ENCODE measurements around the gene TNRC6B. TPM values are rescaled to one million over a fixed set of nuclear protein-coding genes. Genes with fewer than 3 reads are reported as not detected.

The TNRC6B gene
- total RNA-seq, 1 donor from 2014 or later: 51.2 TPM

- H3K27me3 Mint-ChIP-seq (ENCODE audit: low read depth, unreplicated experiment): no peaks in the 10 kb centered on the region
- H3K36me3 ChIP-seq (ENCODE audit: insufficient read depth, low read length): no peaks in the 10 kb centered on the region
- H3K4me1 ChIP-seq (ENCODE audit: insufficient read depth, low read length): peaks cover 36% of the 10 kb centered on the region
- no peak overlapping the region for H2AFZ ChIP-seq (ENCODE audit: low read depth, low read length)
- no peaks in the 10 kb centered on the region for H3K9me3 Mint-ChIP-seq (ENCODE audit: unreplicated experiment)
- peak overlapping the region; percentile 97 for H3K4me3 Mint-ChIP-seq (ENCODE audit: unreplicated experiment)
- H3K4me2 ChIP-seq (ENCODE audit: low read length): peak overlapping the region; percentile 96
- no peaks in the 10 kb centered on the region for H3K9me3 ChIP-seq (ENCODE audit: insufficient read depth, low read depth, low read length)
- no peak for FAIRE-seq
- H3K79me2 ChIP-seq (ENCODE audit: insufficient read depth, low read length): peaks cover 58% of the 10 kb centered on the region
- H3K27ac ChIP-seq (ENCODE audit: low read depth, low read length): peak overlapping the region; percentile 78
- H3K27me3 ChIP-seq (ENCODE audit: insufficient read depth, low read length): no peaks in the 10 kb centered on the region
- peak overlapping the region; percentile 96 for H3K4me3 ChIP-seq (ENCODE audit: insufficient read depth, low read depth, low read length)
- H3K4me1 Mint-ChIP-seq (ENCODE audit: low read depth, unreplicated experiment): peaks cover 42% of the 10 kb centered on the region
- no peaks in the 10 kb centered on the region for H3K36me3 Mint-ChIP-seq (ENCODE audit: low read depth, unreplicated experiment)
- H3K9ac ChIP-seq (ENCODE audit: low read length): peak overlapping the region; percentile 97
- peak; percentile 71 for DNase-seq (ENCODE audit: low read depth)
- TF ChIP-seq EZH2 (IDR thresholded peaks at IDR 0.05; ENCODE audit: insufficient read depth, low read length) (no peak), CTCF (IDR thresholded peaks at IDR 0.05; ENCODE audit: insufficient read depth, low read depth, low read length) (no peak)
- peaks cover 39% of the 10 kb centered on the region for H4K20me1 ChIP-seq (ENCODE audit: insufficient read depth, low read length)
- peak overlapping the region; percentile 99 for H3K27ac Mint-ChIP-seq (ENCODE audit: unreplicated experiment)
These were observed 988 bp downstream of the TNRC6B start for GRCh38 chr22:40178417-40179409.

- Histone ChIP-seq H3K4me3 (ENCODE audit: insufficient read depth, low read depth, low read length) (peak overlapping the region; percentile 96), H3K4me1 (ENCODE audit: insufficient read depth, low read length) (peaks cover 43% of the 10 kb centered on the region), H3K9ac (ENCODE audit: low read length) (peak overlapping the region; percentile 97), H4K20me1 (ENCODE audit: insufficient read depth, low read length) (peaks cover 47% of the 10 kb centered on the region), H3K9me3 (ENCODE audit: insufficient read depth, low read depth, low read length) (no peaks in the 10 kb centered on the region), H3K4me2 (ENCODE audit: low read length) (peak overlapping the region; percentile 96), H3K27ac (ENCODE audit: low read depth, low read length) (peak overlapping the region; percentile 78), H3K36me3 (ENCODE audit: insufficient read depth, low read length) (no peaks in the 10 kb centered on the region), H2AFZ (ENCODE audit: low read depth, low read length) (no peak overlapping the region), H3K79me2 (ENCODE audit: insufficient read depth, low read length) (peaks cover 66% of the 10 kb centered on the region), H3K27me3 (ENCODE audit: insufficient read depth, low read length) (no peaks in the 10 kb centered on the region)
- H3K4me3 Mint-ChIP-seq (ENCODE audit: unreplicated experiment): peak overlapping the region; percentile 97
- H3K27ac Mint-ChIP-seq (ENCODE audit: unreplicated experiment): peak overlapping the region; percentile 99
- H3K4me1 Mint-ChIP-seq (ENCODE audit: low read depth, unreplicated experiment): peaks cover 50% of the 10 kb centered on the region
- no peak for DNase-seq (ENCODE audit: low read depth)
- FAIRE-seq: no peak
- no peak for TF ChIP-seq EZH2 (IDR thresholded peaks at IDR 0.05; ENCODE audit: insufficient read depth, low read length)
- TF ChIP-seq CTCF (IDR thresholded peaks at IDR 0.05; ENCODE audit: insufficient read depth, low read depth, low read length): no peak
- no peaks in the 10 kb centered on the region for H3K27me3 Mint-ChIP-seq (ENCODE audit: low read depth, unreplicated experiment)
- H3K36me3 Mint-ChIP-seq (ENCODE audit: low read depth, unreplicated experiment): no peaks in the 10 kb centered on the region
- H3K9me3 Mint-ChIP-seq (ENCODE audit: unreplicated experiment): no peaks in the 10 kb centered on the region
These were observed 1.8 kb downstream of the TNRC6B start for GRCh38 chr22:40179526-40179925.

Measured in astrocyte (in vitro differentiated cells and primary cell).